Activated CD4-positive, alpha-beta T cell treated with anti-CD3 and anti-CD28 coated beads, Interleukin-2, amount 10 ng/mL, durations not matched to agents 7 days and 5 days (primary cell): Measurements from ENCODE around the gene SAMD8. TPM values are rescaled to one million over a fixed set of nuclear protein-coding genes. Genes with fewer than 3 reads are reported as not detected.
"Not testable (repeated sequence)": the region's sequence is repeated elsewhere in the genome, so short reads cannot be mapped to it uniquely, and the experiment has no call there.

Experiments
- CTCF ChIA-PET: fragments of 350-600 bp; sonication (Branson Sonifier 250); formaldehyde crosslinking; loops from one replicate; lab custom pipeline; 2021; ENCODE audit warnings: antibody characterized with exemption; lab: Charles Lee
- POLR2A ChIA-PET: fragments of 350-600 bp; sonication (Branson Sonifier 250); formaldehyde crosslinking; loops from one replicate; lab custom pipeline; 2021; ENCODE audit warnings: antibody characterized with exemption; lab: Charles Lee
- DNase-seq: peaks from one replicate; pipeline ENCODE4 v3.0.0-alpha.2; 2020
- H3K27ac Mint-ChIP-seq: one replicate; pipeline ENCODE4 v1.8.0; 2021; ENCODE audit warnings: mild to moderate bottlenecking, moderate library complexity, mixed read lengths
- H3K27me3 Mint-ChIP-seq: one replicate; pipeline ENCODE4 v1.8.0; 2021; ENCODE audit warnings: mixed read lengths
- H3K36me3 Mint-ChIP-seq: one replicate; pipeline ENCODE4 v1.8.0; 2021; ENCODE audit warnings: low read depth, mixed read lengths
- H3K4me1 Mint-ChIP-seq: one replicate; pipeline ENCODE4 v1.8.0; 2021; ENCODE audit warnings: mixed read lengths
- H3K4me3 Mint-ChIP-seq: one replicate; pipeline ENCODE4 v1.8.0; 2021; ENCODE audit warnings: mild to moderate bottlenecking, moderate library complexity, mixed read lengths
- H3K9me3 Mint-ChIP-seq: one replicate; pipeline ENCODE4 v1.8.0; 2021; ENCODE audit warnings: mixed read lengths
- total RNA-seq, 2 experiments: library from RNA; stranded (reverse); gene quantifications; one replicate each; pipeline ENCODE4 v1.2.3, GENCODE V29; 2021

SAMD8 gene
- total RNA-seq, 2 experiments from 2014 or later, result 12.9 to 13.3 TPM

DNA sequence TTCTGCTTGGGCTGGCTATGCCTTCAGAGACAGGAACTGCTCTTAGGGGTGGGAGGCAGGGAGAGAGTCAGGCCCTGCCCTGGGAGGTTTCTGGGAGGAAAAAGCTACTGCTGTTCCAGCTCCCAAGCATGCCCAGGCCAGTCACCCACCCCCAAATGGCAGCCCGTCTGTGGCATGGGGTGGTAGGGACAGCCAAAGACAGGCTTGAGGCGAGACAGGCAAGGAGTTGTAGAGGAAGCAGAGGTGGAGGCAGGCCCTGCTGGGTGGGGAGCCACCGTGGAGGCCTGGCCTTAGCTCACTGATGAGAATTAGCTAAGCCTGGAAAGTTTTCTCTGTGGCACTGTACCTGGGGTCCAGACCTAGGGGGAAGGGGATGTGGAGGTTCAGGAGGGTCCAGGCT is 6.6 kb upstream of the SAMD8 start:
- DNase-seq, result no peak
- H3K36me3 Mint-ChIP-seq, result no peaks in the 10 kb centered on the region
- no peaks in the 10 kb centered on the region for H3K27me3 Mint-ChIP-seq
- ChIA-PET POLR2A (no interaction called here), CTCF (interaction anchor here (0.6 to 1.6 kb wide), 2 partner anchors 13 to 35 kb away, joined by 5 read pairs; no protein-coding TSS in a partner anchor)
- no peaks in the 10 kb centered on the region for H3K9me3 Mint-ChIP-seq
- no peak overlapping the region for H3K4me3 Mint-ChIP-seq
- peaks cover 11% of the 10 kb centered on the region for H3K4me1 Mint-ChIP-seq
- no peak overlapping the region for H3K27ac Mint-ChIP-seq

DNA sequence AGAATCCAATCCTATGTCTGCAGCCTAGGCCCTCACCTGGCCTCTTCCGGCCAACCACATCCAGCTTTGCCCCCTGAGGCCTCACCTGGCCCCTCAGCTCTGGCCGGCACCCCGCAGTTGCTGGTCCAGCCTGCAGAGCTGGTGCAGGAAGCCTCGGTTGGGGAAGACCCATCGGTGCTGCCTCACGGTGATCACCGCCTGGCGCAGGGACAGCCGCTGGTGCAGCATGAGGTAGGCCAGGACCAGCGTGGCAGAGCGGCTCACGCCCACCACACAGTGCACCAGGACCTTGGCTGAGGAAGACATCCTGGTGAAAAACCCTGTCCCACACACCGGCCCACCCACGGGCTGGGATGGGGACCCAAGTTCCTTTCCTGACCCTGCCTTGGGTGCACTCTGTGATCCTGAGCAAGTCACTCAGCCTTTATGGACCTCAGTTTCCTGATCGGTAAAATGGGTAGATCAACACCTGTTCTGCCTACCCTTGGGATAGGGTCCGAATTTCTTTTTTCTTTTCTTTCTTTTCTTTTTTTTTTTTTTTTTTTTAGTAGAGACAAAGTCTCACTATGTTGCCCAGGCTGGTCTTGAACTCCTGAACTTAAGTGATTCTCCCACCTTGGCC is 5.8 kb upstream of the SAMD8 start:
- ChIA-PET CTCF (interaction anchor here (0.6 to 1.6 kb wide), 4 partner anchors 12 to 125 kb away, joined by 3 to 5 read pairs (median 4); no protein-coding TSS in a partner anchor), POLR2A (no interaction called here)
- H3K4me1 Mint-ChIP-seq, result peaks cover 18% of the 10 kb centered on the region
- H3K4me3 Mint-ChIP-seq, result no peak overlapping the region
- no peaks in the 10 kb centered on the region for H3K27me3 Mint-ChIP-seq
- H3K9me3 Mint-ChIP-seq, result no peaks in the 10 kb centered on the region
- no peaks in the 10 kb centered on the region for H3K36me3 Mint-ChIP-seq
- DNase-seq, result no peak
- H3K27ac Mint-ChIP-seq, result no peak overlapping the region

DNA sequence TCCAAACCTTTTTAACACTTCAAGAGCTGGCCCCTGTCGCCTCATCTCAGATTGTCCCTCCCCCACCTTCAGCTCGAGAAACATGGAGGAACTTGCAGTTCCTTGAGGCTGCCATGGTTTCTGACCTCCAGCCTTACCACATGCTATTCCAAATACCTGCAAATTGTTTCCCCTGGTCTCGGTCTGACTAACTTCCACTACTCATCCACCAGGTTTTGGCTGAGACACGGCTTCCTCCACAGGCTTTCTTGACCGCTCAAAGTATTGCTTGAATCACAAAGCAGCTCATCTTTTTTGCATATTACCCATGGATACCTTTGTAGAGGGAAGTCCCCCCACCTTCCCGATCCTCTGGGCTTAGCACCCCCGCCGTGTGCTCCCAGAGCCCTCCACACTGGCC is 5.2 kb upstream of the SAMD8 start:
- Mint-ChIP-seq H3K27ac (no peak overlapping the region), H3K27me3 (no peaks in the 10 kb centered on the region), H3K9me3 (no peaks in the 10 kb centered on the region), H3K36me3 (no peaks in the 10 kb centered on the region), H3K4me1 (peaks cover 22% of the 10 kb centered on the region), H3K4me3 (no peak overlapping the region)
- DNase-seq, result no peak
- ChIA-PET CTCF (interaction anchor here (0.9 to 1.6 kb wide), 4 partner anchors 12 to 124 kb away, joined by 3 to 5 read pairs (median 4); no protein-coding TSS in a partner anchor), POLR2A (no interaction called here)

DNA sequence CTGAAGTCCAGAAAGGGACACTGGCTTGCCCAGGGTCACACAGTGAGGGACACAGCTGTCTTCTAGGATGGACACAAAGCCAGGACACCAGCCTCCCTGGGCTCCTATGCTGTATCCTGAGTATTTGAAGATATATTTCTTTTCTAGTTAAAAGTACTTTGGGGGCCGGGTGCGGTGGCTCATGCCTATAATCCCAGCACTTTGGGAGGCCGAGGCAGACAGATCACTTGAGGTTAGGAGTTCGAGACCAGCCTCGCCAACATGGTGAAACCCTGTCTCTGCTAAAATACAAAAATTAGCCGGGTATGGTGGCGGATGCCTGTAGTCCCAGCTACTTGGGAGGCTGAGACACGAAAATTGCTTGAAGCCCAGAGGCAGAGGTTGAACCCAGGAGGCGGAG is 4.6 kb upstream of the SAMD8 start:
- CTCF ChIA-PET, result interaction anchor here (1.1 to 1.6 kb wide), 4 partner anchors 13 to 129 kb away, joined by 3 to 5 read pairs (median 4); partner anchors contain the start of gene COMTD1
- DNase-seq, H3K27me3 Mint-ChIP-seq, H3K27ac Mint-ChIP-seq, POLR2A ChIA-PET, H3K36me3 Mint-ChIP-seq, H3K4me3 Mint-ChIP-seq, H3K9me3 Mint-ChIP-seq: not testable (repeated sequence)
- H3K4me1 Mint-ChIP-seq, result peaks cover 24% of the 10 kb centered on the region

- CTCF ChIA-PET, result interaction anchor here (1.3 to 2.0 kb wide), 2 partner anchors 7 to 128 kb away, joined by 5 to 6 read pairs; partner anchors contain the start of gene COMTD1
- peaks cover 33% of the 10 kb centered on the region for H3K4me1 Mint-ChIP-seq
- H3K9me3 Mint-ChIP-seq, result no peaks in the 10 kb centered on the region
- no peaks in the 10 kb centered on the region for H3K36me3 Mint-ChIP-seq
- H3K4me3 Mint-ChIP-seq, result no peak overlapping the region
- POLR2A ChIA-PET, result no interaction called here
- no peaks in the 10 kb centered on the region for H3K27me3 Mint-ChIP-seq
- peak overlapping the region; percentile 57 for H3K27ac Mint-ChIP-seq
- no peak for DNase-seq
Observed at GRCh38 chr10:75107756-75108683, 3.4 kb upstream of the SAMD8 start.

DNA sequence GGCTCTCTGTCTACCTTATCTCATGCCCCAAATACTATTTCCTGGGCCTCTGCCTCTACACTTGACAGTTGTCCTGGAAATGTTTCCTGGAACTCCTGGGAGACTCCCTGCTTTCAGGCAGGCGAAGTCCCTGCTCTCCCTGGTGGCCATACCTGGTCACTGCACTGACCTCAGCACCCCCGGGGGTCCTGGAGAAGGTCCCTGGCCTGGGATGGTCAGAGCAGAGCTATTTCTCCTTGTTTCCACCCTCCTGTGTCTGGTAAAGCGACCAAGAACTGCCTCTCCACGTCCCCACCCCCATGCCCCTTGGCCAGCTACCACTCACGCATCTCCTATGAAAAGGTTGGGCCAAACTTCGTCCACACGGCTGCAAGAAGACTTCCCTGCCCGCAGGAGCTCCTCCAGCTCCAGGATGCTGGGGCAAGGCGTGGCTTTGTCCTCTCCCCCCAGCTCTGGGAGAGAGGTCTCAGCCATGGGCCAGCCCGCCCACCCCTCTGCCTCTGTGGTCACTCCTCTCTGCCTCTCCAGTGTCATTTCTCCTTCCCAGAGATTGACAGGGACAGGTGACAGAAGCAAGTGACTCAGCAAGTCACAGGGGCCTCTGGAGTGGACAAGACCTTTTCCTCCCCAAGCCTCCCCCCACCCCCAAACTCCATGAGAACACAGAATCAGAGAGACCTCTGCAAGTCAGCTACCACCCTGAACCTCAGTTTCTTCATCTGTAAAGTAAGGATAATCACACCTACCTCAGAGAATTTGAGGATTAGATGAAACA is 2.6 kb upstream of the SAMD8 start:
- H3K27me3 Mint-ChIP-seq, result no peaks in the 10 kb centered on the region
- no peaks in the 10 kb centered on the region for H3K36me3 Mint-ChIP-seq
- H3K4me1 Mint-ChIP-seq, result peaks cover 42% of the 10 kb centered on the region
- CTCF ChIA-PET, result interaction anchor here (0.6 to 2.0 kb wide), 2 partner anchors 8 to 162 kb away, joined by 4 to 6 read pairs; no protein-coding TSS in a partner anchor
- DNase-seq, result no peak
- no peaks in the 10 kb centered on the region for H3K9me3 Mint-ChIP-seq
- POLR2A ChIA-PET, result no interaction called here
- no peak overlapping the region for H3K4me3 Mint-ChIP-seq
- peak overlapping the region; percentile 99 for H3K27ac Mint-ChIP-seq

DNA sequence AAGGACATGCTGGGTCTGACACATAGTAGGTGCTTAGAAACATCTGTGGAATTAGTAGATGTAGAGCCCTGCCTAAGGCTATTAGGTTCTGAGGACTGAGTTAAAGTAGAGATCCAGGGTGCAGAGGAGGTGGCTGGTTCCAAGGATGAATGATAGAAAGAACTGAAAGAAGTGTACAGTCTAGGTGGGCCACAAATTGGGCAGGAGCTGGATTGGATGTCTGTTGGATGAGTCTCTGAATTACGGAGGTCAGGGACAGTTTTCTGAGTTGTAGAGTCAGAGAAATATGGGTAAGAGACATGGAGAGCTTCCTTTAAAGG is 2.0 kb upstream of the SAMD8 start:
- no peak for DNase-seq
- Mint-ChIP-seq H3K9me3 (no peaks in the 10 kb centered on the region), H3K4me3 (peak overlapping the region; percentile 80), H3K27ac (peak overlapping the region; percentile 99), H3K4me1 (peaks cover 44% of the 10 kb centered on the region), H3K27me3 (no peaks in the 10 kb centered on the region), H3K36me3 (peaks cover 2% of the 10 kb centered on the region)
- ChIA-PET CTCF (interaction anchor here (2.0 to 3.2 kb wide), 2 partner anchors 9 to 126 kb away, joined by 6 to 25 read pairs; partner anchors contain the start of gene COMTD1), POLR2A (no interaction called here)

DNA sequence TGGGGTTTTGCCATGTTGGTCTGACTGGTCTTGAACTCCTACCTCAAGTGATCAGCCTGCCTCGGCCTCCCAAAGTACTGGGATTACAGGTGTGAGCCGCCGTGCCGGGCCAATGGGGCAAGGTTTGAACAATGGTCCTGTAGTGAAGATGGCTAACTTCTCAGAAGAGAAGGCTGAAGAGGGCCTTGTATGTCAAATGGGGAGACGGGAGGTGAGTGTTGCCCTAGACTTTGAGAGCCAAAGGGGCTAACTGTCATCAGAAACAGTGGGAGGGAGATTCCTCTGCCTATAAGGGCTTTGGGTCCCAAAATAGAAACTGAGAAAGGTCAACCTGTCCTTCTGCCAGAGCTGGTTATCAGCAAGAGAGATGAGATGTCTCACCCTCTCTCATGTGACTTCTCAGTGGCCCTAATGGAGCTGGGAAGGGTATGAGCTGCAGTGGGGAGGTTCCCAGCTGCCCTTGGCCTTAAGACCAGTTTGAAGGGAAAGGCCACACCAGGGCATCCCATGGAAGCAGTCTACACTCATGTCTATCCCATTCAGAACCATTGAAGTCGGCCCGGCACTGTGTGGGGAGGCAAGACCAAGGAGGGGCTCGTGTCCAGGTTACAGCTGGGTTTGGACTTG is 1.3 kb upstream of the SAMD8 start:
- ChIA-PET CTCF (interaction anchor here (1.5 to 3.2 kb wide), 4 partner anchors 9 to 866 kb away, joined by 3 to 25 read pairs (median 6); partner anchors contain the start of gene COMTD1), POLR2A (no interaction called here)
- Mint-ChIP-seq H3K4me1 (peaks cover 51% of the 10 kb centered on the region), H3K9me3 (no peaks in the 10 kb centered on the region), H3K36me3 (peaks cover 5% of the 10 kb centered on the region), H3K27ac (peak overlapping the region; percentile 99), H3K27me3 (no peaks in the 10 kb centered on the region), H3K4me3 (peak overlapping the region; percentile 80)
- DNase-seq, result no peak

DNA sequence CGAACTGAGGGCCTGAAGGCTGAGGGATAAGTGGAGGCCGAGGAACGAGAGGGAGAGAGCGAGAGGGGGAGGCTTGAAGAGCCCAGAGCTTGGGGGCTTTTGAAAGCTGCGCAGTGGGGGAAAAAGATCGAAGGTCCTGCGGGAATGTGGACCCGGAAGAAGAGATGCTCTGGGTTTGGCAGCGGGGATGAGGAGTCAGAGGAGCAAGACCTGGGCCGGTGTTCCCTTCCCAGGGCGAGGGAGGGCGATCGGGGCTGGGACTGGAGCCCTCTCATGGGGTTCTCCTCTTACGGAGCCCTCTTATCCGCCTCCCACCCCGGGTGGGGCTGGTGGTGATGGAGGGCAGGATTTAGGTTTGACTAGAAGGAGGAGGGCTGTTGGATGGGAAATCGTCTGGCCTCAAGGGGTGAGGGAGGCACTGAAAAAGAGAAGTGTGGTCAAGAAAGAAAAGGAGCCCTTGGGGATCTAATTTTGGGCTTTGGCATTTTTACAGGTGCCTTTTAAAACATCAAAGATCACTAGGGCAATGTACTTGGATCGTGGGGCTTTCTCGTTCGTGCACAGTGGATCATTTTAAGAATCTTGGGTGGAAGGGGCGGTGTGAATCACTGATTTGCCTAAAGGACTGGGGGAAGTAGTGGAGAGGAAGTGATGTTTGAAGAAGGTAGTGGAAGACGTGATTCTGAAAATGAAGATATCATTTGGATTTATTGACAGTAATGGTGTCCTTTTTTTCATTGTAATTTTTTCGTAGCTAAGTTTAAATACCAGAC is 637 bp downstream of the SAMD8 start:
- Mint-ChIP-seq H3K4me3 (peak overlapping the region; percentile 80), H3K27me3 (no peaks in the 10 kb centered on the region), H3K9me3 (no peaks in the 10 kb centered on the region), H3K36me3 (peaks cover 7% of the 10 kb centered on the region), H3K4me1 (peaks cover 57% of the 10 kb centered on the region), H3K27ac (peak overlapping the region; percentile 99)
- POLR2A ChIA-PET, result no interaction called here
- CTCF ChIA-PET, result interaction anchor here (1.7 to 3.2 kb wide), 3 partner anchors 14 to 123 kb away, joined by 4 to 25 read pairs (median 5); partner anchors contain the start of gene COMTD1
- peak; percentile 43 for DNase-seq

GRCh38 chr10:75115137-75115536 is 3.7 kb downstream of the SAMD8 start:
- ChIA-PET POLR2A (no interaction called here), CTCF (interaction anchor here (1.2 to 1.9 kb wide), 3 partner anchors 12 to 121 kb away, joined by 3 to 10 read pairs (median 4); partner anchors contain the start of gene COMTD1)
- no peaks in the 10 kb centered on the region for H3K9me3 Mint-ChIP-seq
- peaks cover 7% of the 10 kb centered on the region for H3K36me3 Mint-ChIP-seq
- H3K27me3 Mint-ChIP-seq, result no peaks in the 10 kb centered on the region
- no peak overlapping the region for H3K4me3 Mint-ChIP-seq
- H3K4me1 Mint-ChIP-seq, result peaks cover 49% of the 10 kb centered on the region
- no peak for DNase-seq
- H3K27ac Mint-ChIP-seq, result no peak overlapping the region

DNA sequence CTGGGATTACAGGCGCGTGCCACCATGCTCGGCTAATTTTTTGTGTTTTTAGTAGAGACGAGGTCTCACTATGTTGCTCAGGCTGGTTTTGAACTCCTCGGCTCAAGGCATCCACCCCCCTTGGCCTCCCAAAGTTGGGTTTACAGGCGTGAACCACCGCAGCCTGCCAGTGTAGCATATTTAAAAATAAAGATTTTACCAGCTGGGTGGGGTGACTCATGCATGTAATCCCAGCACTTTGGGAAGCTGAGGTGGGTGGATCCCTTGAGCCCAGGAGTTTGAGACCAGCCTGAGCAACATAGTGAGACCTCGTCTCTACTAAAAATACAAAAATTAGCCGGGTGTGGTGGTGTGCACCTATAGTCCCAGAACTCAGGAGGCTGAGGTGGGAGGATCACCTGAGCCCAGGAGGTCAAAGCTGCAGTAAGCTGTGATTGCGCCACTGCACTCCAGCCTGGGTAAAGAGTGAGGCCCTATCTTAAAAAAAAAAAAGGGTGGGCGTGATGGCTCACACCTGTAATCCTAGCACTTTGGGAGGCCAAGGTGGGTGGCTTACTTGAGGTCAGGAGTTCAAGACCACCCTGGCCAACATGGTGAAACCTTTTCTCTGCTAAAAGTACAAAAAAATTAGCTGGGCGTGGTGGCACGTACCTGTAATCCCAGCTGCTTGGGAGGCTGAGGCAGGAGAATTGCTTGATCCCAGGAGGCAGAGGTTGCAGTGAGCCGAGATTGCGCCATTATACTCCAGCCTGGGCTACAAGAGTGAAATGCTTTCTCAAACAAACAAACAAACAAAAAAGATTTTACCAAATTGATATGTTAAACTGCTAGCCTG is 5.7 kb downstream of the SAMD8 start:
- H3K9me3 Mint-ChIP-seq, CTCF ChIA-PET, H3K27me3 Mint-ChIP-seq, POLR2A ChIA-PET, H3K36me3 Mint-ChIP-seq, DNase-seq, H3K27ac Mint-ChIP-seq, H3K4me3 Mint-ChIP-seq: not testable (repeated sequence)
- H3K4me1 Mint-ChIP-seq, result peaks cover 39% of the 10 kb centered on the region
